Osteoblast (primary cell): ENCODE measurements around the gene CTPS2. TPM values are rescaled to one million over a fixed set of nuclear protein-coding genes. Genes with fewer than 3 reads are reported as not detected.

Source experiments
- DNase-seq: peaks from one replicate; pipeline ENCODE4 v3.0.0; 2011; ENCODE audit warnings: low spot score, mixed read lengths; ENCODE audit not compliant: insufficient read length; ENCODE audit errors: missing footprints
- H2AFZ ChIP-seq: 2 replicates; pipeline ENCODE4 v1.6.0; 2011; ENCODE audit warnings: mild to moderate bottlenecking, low read length
- H3K27ac ChIP-seq: 2 replicates; pipeline ENCODE4 v1.5.1; 2011; ENCODE audit warnings: mild to moderate bottlenecking, low read depth, low read length, moderate library complexity
- H3K27me3 ChIP-seq: 2 replicates; pipeline ENCODE4 v1.6.0; 2012; ENCODE audit warnings: mild to moderate bottlenecking, control low read depth, inconsistent platforms, low read length, moderate library complexity; ENCODE audit not compliant: insufficient read depth
- H3K36me3 ChIP-seq: 2 replicates; pipeline ENCODE4 v1.5.1; 2011; ENCODE audit warnings: mild to moderate bottlenecking, low read length, control low read depth, moderate library complexity; ENCODE audit not compliant: insufficient read depth
- H3K4me1 ChIP-seq: 2 replicates; pipeline ENCODE4 v1.5.1; 2011; ENCODE audit warnings: mild to moderate bottlenecking, low read length, control low read depth, moderate library complexity; ENCODE audit not compliant: insufficient read depth
- H3K4me2 ChIP-seq: 2 replicates; pipeline ENCODE4 v1.6.0; 2011; ENCODE audit warnings: mild to moderate bottlenecking, low read length; ENCODE audit not compliant: insufficient read depth
- H3K4me3 ChIP-seq: fragments of 200-600 bp; sonication (generic); 3 replicates; pipeline ENCODE4 v1.5.1; 2012; ENCODE audit warnings: mild to moderate bottlenecking, low read length, inconsistent platforms; ENCODE audit not compliant: insufficient read depth
- H3K79me2 ChIP-seq: 2 replicates; pipeline ENCODE4 v1.6.0; 2012; ENCODE audit warnings: mild to moderate bottlenecking, low read length, control low read depth, inconsistent platforms; ENCODE audit not compliant: insufficient read depth
- H3K9me3 ChIP-seq: 2 replicates; pipeline ENCODE4 v1.5.1; 2011; ENCODE audit warnings: low read depth, low read length, control low read depth
- H4K20me1 ChIP-seq: 2 replicates; pipeline ENCODE4 v1.6.0; 2012; ENCODE audit warnings: mild to moderate bottlenecking, low read length, control low read depth; ENCODE audit not compliant: insufficient read depth
- total RNA-seq: library from RNA; depleted of rRNA; stranded (reverse); fragments of >200 nt; gene quantifications from 2 replicates; pipeline ENCODE4 v1.2.3, GENCODE V29; 2012
- TF ChIP-seq, protein P1 (sequence below): IDR thresholded peaks from 2 replicates; pipeline ENCODE4 v1.5.1; 2011; ENCODE audit warnings: mild to moderate bottlenecking, low read depth, low read length, moderate library complexity; ENCODE audit errors: extremely low read depth

The CTPS2 gene
- total RNA-seq, 1 donor, result 8.0 TPM

DNA sequence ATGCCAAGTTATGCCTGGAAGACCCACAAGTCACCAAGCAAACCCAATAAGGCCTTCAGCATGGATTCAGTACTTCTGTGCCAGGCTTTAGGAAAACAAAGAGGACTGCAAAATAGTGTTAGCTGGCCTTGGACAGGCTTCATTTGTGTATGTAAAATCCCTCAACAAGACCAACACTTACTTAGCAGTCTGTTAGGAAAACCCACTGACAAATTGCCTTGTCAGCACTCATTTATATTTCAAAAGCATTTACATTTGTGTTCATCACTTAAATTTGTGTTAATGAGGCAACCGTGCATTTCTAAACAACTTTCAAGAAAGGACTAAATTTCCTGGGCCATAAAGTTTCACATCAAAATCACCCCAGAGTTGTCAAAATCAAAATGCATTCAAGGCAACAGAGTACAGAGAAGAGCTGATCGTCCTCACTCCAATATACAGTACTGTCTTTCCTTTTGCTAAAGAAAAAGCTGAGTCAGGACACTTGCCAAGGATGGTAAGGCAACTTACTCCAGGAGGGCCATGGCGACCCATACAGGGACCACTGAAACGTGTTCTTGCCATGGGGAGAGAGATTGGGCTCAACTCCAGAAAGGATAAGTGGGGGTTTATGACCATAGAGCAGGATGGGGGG is 61.0 kb downstream of the CTPS2 start:
- Histone ChIP-seq H3K27ac (no peak overlapping the region), H3K9me3 (no peaks in the 10 kb centered on the region), H4K20me1 (no peaks in the 10 kb centered on the region), H3K79me2 (no peaks in the 10 kb centered on the region), H3K36me3 (no peaks in the 10 kb centered on the region), H3K4me3 (no peak overlapping the region), H3K4me2 (no peak overlapping the region), H3K4me1 (no peaks in the 10 kb centered on the region), H2AFZ (no peak overlapping the region), H3K27me3 (no peaks in the 10 kb centered on the region)
- TF ChIP-seq, protein P1, sequence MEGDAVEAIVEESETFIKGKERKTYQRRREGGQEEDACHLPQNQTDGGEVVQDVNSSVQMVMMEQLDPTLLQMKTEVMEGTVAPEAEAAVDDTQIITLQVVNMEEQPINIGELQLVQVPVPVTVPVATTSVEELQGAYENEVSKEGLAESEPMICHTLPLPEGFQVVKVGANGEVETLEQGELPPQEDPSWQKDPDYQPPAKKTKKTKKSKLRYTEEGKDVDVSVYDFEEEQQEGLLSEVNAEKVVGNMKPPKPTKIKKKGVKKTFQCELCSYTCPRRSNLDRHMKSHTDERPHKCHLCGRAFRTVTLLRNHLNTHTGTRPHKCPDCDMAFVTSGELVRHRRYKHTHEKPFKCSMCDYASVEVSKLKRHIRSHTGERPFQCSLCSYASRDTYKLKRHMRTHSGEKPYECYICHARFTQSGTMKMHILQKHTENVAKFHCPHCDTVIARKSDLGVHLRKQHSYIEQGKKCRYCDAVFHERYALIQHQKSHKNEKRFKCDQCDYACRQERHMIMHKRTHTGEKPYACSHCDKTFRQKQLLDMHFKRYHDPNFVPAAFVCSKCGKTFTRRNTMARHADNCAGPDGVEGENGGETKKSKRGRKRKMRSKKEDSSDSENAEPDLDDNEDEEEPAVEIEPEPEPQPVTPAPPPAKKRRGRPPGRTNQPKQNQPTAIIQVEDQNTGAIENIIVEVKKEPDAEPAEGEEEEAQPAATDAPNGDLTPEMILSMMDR, result no peak
- DNase-seq, result no peak

DNA sequence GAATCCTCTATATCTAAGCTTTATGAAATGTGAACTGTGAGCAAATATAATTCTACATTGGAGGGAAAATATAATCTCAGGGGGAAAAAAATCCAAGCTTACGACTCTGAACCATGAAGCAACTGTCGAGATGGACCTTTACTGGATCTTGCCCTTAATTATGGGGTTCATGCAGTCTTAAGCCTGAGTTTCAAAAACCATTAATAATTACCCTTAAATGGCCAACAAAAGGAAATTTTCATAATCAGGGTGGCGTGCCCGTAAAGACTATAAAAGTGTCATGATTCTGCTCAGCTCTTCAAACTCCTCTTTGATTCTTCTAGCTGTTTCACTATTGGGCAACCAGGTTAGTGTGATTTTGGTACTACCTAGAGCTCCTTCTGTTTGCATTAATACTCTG is 62.6 kb downstream of the CTPS2 start, which contains the start of gene S100G:
TSS of gene S100G (plus strand) at position 301 of the 400 bp plus-strand sequence. CDS start 849 bp downstream, outside the sequence.
- Histone ChIP-seq H3K4me2 (no peak within 1 kb of the TSS), H4K20me1 (no peaks in the 10 kb centered on the region), H3K4me3 (no peak within 1 kb of the TSS), H3K27ac (no peak within 1 kb of the TSS), H3K36me3 (no peaks in the 10 kb centered on the region), H3K9me3 (no peaks in the 10 kb centered on the region), H3K79me2 (no peaks in the 10 kb centered on the region), H2AFZ (no peak within 1 kb of the TSS), H3K27me3 (no peaks in the 10 kb centered on the region), H3K4me1 (no peaks in the 10 kb centered on the region)
- DNase-seq, result no peak
- TF ChIP-seq, protein P1, result no peak

DNA sequence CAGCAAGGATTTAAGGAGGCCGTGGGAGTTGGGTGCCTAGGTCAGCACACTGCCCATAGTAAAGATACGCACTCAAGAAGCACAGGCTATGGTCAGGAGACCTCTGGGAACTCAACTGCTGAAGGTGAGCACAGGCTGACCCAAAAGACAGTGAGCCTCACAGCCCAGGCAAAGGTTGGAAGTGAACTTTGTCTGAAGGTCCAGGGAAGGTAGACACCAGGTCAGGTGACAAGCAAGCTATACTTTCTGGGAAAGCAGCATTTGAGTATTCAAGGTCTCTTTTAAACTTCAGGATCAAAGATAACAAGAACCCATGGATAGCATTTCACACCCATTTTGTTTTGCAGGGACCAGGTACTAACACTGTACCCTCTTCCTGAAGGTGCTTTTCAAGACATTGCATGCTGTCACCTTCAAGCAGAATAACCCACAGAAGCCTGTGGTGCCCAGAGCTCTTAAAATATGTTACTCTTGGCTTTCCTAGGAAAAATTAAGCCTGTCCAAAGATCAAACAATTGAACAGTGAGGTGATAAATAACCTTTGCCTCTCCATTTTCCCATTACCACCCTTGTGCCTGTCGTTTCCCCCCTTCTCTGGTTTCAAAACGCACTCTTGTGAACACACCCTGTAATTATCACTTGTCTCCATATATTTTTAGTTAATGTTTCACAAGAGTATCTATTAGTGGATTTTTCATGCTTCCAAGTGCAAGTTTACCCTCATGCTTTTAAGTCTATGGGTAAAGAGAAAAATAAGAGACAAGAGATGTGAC is 65.9 kb downstream of the CTPS2 start:
- no peaks in the 10 kb centered on the region for H3K79me2 ChIP-seq
- no peak overlapping the region for H3K4me3 ChIP-seq
- no peak overlapping the region for H3K27ac ChIP-seq
- H3K4me2 ChIP-seq, result no peak overlapping the region
- DNase-seq, result no peak
- no peaks in the 10 kb centered on the region for H3K36me3 ChIP-seq
- H3K9me3 ChIP-seq, result no peaks in the 10 kb centered on the region
- no peaks in the 10 kb centered on the region for H3K27me3 ChIP-seq
- no peak overlapping the region for H2AFZ ChIP-seq
- TF ChIP-seq, protein P1, result no peak
- no peaks in the 10 kb centered on the region for H4K20me1 ChIP-seq
- peaks cover 14% of the 10 kb centered on the region for H3K4me1 ChIP-seq

DNA sequence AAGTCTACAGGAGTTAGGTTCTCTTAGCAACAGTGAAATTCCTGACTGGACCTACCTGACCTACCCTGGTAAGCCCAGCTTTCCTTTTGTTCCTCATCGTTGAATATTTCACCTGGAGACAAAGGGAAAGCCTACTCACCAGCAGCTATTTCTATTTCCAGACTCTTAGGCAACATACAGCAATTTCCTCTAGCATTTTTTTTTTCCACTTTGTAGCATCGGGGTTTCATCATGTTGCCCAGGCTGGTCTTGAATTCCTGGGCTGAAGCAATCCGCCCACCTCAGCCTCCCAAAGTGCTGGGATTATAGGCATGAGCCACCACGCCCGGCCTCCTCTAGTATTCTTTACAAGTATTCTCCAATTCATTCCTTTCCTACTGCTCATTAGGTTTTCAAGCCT is 69.3 kb downstream of the CTPS2 start:
- H3K4me2 ChIP-seq, result peak overlapping the region; percentile 49
- H3K27ac ChIP-seq, result peak overlapping the region; percentile 54
- no peak overlapping the region for H2AFZ ChIP-seq
- no peaks in the 10 kb centered on the region for H3K36me3 ChIP-seq
- H3K9me3 ChIP-seq, result no peaks in the 10 kb centered on the region
- TF ChIP-seq, protein P1, result no peak
- H3K4me1 ChIP-seq, result peaks cover 14% of the 10 kb centered on the region
- H4K20me1 ChIP-seq, result no peaks in the 10 kb centered on the region
- H3K27me3 ChIP-seq, result no peaks in the 10 kb centered on the region
- no peak overlapping the region for H3K4me3 ChIP-seq
- H3K79me2 ChIP-seq, result no peaks in the 10 kb centered on the region
- DNase-seq, result no peak
